ENCODE measurements around the gene MYBPC1. TPM values are rescaled to one million over a fixed set of nuclear protein-coding genes. Genes with fewer than 3 reads are reported as not detected.

Gene MYBPC1
- total RNA-seq, 1 experiment from 2014 or later = not detected

GRCh38 chr12:101727098-101727497 lies 132.3 kb downstream of the MYBPC1 start:
- no peaks in the 10 kb centered on the region for H3K4me1 ChIP-seq (ENCODE audit: insufficient read depth, low read length)
- no peaks in the 10 kb centered on the region for H4K20me1 ChIP-seq (ENCODE audit: control insufficient read depth, insufficient read depth, insufficient read length)
- no peak overlapping the region for H2BK120ac ChIP-seq (ENCODE audit: low read depth, low read length, poor library complexity, severe bottlenecking)
- H3K27ac ChIP-seq (ENCODE audit: insufficient read length, low read depth, low read length) = no peak overlapping the region
- no peak overlapping the region for H3K18ac ChIP-seq (ENCODE audit: insufficient read length, low read depth, low read length)
- no peaks in the 10 kb centered on the region for H3K36me3 Mint-ChIP-seq (ENCODE audit: insufficient read depth in 1 of 3, low read depth in 3 of 3)
- H3K9ac ChIP-seq (ENCODE audit: extremely low read depth, insufficient read length, low read length) = no peak overlapping the region
- no peak overlapping the region for H3K4me3 Mint-ChIP-seq
- H3K27ac Mint-ChIP-seq = no peak overlapping the region
- no peaks in the 10 kb centered on the region for H3K23me2 ChIP-seq (ENCODE audit: insufficient read length, low read depth, low read length, poor library complexity, severe bottlenecking)
- no peak for DNase-seq
- H2BK5ac ChIP-seq (ENCODE audit: insufficient read length, low read length) = no peak overlapping the region
- no peak overlapping the region for H4K8ac ChIP-seq (replicated peaks; ENCODE audit: insufficient read length, low read depth, low read length)
- no peaks in the 10 kb centered on the region for H3K79me1 ChIP-seq (ENCODE audit: insufficient read depth, low read depth, low read length, poor library complexity, severe bottlenecking)
- no peak overlapping the region for H4K5ac ChIP-seq (ENCODE audit: insufficient read length, low read depth, low read length)
- no peaks in the 10 kb centered on the region for H3K4me1 Mint-ChIP-seq
- H3K27me3 ChIP-seq (ENCODE audit: insufficient read depth, low read length) = no peaks in the 10 kb centered on the region
- no peak overlapping the region for H3K4me2 ChIP-seq (ENCODE audit: insufficient read depth, insufficient read length, low read length)
- H2BK15ac ChIP-seq (ENCODE audit: low read depth, low read length) = no peak overlapping the region
- no peak overlapping the region for H2BK20ac ChIP-seq (ENCODE audit: low read depth, low read length, poor library complexity, severe bottlenecking)
- H2BK12ac ChIP-seq (ENCODE audit: insufficient read length, low read depth, low read length) = no peak overlapping the region
- H2AK5ac ChIP-seq (ENCODE audit: insufficient read length, low read length) = no peak overlapping the region
- H3K27me3 Mint-ChIP-seq (ENCODE audit: low read depth) = no peaks in the 10 kb centered on the region
- TF ChIP-seq CTCF (conservative IDR thresholded peaks at IDR 0.05) = no peak
- H3K14ac ChIP-seq (ENCODE audit: insufficient read depth, low read length) = no peak overlapping the region
- no peaks in the 10 kb centered on the region for H3K9me3 ChIP-seq (ENCODE audit: control insufficient read depth, low read depth, low read length)
- no peak overlapping the region for H3K23ac ChIP-seq (ENCODE audit: insufficient read length, low read depth, low read length)
- no peak overlapping the region for H3T11ph ChIP-seq (ENCODE audit: low read length)
- no peak overlapping the region for H3K4ac ChIP-seq (ENCODE audit: low read depth, low read length)
- H3K79me2 ChIP-seq (ENCODE audit: insufficient read depth, low read length) = no peaks in the 10 kb centered on the region
- H2AFZ ChIP-seq (ENCODE audit: low read length) = no peak overlapping the region
- H3K56ac ChIP-seq (ENCODE audit: insufficient read length, low read depth, low read length) = no peak overlapping the region
- H4K91ac ChIP-seq (ENCODE audit: insufficient read length, low read depth, low read length) = no peak overlapping the region
- no peaks in the 10 kb centered on the region for H3K9me3 Mint-ChIP-seq
